HG03565 (cell line): ENCODE results near the gene ZNF280B.

ENCODE experiments used
- ATAC-seq: cut with Tn5 transposase; IDR thresholded peaks from one replicate; pipeline ENCODE4 v1.9.1; 2021; ENCODE audit warnings: mild to moderate bottlenecking, moderate library complexity; ENCODE audit not compliant: unreplicated experiment

Gene ZNF280B, protein sequence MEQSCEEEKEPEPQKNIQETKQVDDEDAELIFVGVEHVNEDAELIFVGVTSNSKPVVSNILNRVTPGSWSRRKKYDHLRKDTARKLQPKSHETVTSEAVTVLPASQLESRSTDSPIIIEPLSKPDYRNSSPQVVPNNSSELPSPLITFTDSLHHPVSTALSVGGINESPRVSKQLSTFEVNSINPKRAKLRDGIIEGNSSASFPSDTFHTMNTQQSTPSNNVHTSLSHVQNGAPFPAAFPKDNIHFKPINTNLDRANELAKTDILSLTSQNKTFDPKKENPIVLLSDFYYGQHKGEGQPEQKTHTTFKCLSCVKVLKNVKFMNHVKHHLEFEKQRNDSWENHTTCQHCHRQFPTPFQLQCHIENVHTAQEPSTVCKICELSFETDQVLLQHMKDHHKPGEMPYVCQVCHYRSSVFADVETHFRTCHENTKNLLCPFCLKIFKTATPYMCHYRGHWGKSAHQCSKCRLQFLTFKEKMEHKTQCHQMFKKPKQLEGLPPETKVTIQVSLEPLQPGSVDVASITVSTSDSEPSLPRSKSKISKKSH

DNA sequence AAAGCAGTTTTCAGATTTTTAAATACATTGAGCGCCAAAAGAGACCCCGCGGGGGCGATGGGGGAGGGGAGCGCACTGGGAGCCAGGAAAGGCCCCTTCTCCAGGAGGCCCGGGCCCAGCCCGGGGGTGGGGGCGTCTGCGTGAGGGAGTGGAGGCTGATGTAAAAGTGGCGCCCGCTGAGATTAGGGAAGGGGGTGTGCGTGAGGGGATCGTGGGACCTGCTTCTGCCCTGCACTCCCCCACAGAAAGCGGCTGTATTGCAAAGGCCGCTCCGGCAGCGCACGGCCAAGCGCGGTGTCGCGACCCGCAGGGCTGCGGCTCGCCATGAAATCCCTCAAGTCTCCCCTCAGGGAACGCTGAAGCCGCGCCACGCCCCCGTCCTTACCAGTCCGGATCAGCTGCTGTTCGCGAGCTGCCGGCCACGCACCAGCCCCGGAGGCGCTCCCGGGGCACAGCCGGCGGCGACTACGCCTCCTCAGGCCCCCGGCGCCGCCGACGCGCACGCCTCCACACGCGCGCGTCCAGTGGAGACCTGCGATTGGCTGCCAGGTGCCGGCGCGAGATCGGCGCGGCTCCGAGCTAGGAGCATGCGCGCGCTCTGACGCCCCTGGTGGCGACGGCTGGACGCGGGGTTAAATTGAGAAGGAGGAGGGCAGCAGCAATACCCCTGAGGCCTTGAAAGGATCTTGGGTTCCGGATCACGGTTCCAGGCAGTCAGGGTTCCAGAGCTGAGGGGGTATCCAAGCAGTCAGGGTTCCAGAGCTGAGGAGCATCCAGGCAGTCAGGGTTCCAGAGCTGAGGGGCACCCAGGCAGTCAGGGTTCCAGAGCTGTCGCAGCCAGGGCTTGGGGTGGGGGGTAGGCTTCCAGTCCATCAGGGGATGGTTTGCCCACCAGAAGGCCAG is at the start of gene ZNF280B:
Gene ZNF280B, minus strand, starts transcription at position 469 of the 903 bp plus-strand sequence. CDS start 19,344 bp downstream, outside the sequence.
- ATAC-seq: peak; percentile 75

DNA sequence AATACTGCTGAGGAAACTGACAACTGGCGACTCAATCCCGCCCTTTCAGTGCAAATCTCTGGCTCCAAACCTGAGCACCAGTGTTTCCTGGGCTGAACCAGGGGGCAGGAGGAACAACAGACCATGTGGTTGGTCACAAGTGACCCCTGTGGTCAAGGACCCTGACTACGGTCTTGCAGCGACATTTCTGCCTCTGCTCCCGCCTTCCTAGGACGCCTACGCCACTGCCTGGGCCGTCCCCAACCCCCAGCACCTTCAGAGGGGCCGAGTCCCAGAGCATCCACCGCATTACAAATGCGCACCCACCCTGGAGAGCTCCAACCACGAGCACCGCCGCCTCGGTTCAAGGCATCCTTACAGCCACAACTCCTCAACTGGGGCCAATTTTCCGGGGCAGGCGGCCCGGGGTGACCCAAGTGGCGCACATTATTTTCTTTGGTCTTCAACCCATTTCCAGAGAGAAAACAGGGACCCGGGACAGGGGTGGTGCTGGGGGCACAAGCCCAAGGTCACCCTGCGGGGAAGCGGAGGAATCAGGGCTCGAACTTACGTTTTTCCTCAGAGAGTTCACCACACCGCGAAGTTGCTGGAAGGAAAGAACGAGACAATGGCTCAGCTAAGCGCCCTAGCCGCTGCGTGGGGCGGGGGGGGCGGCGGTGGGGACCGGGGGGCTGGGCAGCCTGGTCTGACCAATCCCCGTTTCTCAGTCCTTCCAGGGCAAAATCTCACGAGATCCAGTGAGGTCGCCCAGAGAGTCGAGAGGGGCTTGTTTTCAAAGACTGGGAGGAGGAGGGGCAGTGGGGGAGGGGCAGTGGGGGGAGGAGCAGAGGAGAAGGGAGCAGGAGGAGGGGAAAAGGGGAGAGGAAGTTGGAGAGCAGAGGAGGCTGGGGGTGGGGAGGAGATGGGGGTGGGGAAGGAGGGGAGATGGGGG is 48.7 kb upstream of the ZNF280B start:
- no peak for ATAC-seq

DNA sequence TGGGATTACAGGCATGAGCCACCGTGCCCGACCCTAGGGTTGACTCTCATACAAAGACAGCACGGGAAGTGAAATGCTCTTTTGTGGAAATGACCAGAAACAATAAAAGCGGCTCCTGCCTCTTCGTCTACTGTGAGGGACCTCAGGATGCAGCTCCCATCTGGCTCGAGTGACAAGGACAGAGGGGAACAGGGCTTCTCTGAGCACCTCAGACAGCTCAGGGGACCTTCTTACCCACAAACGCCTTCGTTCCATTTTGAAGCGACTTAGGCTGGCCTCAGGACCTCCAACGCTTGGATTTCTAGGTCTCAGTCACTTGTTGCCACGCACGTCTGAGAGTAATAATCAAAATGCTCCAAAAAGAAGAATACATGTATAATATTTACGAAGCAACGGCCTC is 48.0 kb upstream of the ZNF280B start:
- no peak for ATAC-seq

DNA sequence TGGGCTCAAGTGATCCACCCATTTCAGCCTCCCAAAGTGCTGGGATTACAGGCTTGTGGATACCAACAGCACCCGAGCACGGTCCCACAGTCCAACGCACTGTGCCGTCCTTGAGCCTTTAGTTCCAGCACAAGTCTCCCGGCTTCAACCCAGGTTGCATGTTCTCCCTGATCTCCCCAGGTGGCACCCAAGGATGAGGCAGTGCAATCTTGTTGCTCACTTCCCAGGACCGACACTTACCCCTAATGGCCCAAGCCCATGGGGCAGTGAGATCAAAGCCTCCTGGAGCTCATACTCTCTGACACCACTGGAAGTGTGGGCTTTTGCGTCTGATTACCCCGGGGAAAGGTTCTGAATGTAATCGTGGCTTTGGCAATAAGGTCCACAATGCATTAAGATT is 47.1 kb upstream of the ZNF280B start:
- no peak for ATAC-seq

DNA sequence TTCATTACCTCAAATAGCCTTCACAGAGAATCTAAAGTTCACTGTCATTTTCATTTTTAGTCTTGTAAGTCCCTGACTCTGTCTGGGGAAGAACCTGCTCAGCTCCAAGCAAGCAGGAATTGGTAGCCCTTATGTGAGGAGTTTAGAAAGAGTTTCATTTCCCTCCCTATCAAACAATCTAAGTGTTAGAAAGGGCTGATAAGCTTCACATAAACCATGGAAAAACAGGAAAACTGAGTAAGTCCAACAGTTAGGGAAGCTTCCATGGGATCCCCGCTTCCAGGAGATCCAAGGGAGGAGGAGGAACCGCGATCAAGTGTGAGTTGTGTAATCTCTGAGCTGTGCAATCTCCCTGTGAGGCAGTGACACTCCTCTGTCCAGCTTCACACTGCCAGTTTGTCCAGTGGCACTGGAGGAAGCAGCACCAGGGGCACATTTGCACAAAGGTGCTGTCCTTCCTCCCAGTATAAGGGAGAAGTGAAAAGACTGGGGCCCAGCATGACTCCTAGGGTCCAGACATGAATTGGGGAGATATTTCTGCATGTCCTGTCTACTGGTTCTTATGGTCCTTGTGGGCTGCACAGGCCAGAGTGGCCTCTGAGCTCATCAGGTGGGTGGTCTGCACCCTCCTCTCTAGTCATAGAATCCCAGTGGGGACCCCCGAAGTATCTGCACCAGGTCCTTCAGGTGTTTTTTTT is 46.2 kb upstream of the ZNF280B start:
- ATAC-seq: no peak

DNA sequence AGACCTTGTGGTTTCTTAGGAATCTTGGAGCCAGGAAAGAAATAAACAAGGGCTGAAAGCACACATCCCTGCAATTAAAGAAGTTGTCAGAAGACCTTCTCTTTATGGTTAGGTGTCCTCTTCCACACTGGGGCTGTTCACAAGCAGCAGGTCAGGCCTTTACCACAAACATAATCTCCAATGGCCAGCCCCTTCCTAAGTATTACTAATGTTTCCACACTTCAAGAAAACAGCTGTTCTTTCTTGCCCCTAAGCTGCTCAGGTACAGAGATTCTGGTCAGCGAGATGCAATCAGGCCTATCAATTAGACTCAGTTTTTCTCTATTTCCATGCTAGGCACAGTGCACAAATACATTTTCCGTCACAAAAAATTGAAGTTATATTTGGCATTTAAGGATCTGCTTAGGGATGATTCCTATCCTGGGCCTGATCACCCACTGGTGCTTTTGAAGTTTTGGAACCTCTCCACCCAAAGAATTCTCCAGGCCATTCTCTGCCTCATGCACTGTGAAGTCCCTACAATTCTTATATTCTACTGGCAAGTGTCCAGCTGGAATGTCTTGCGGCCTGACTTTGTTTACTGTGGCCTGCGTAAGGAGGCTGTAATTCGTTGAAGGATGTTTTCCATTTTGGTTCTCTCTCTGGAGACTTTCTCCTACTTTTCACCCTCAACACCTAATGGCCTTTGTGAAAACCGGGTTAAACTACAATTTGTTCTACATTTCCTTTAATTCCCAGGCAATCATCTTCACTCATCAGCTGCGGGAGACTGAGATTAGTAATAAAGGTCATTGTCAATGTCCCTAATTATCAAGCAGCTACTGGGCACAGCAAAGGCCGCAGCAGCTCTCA is 45.4 kb upstream of the ZNF280B start:
- ATAC-seq: no peak

DNA sequence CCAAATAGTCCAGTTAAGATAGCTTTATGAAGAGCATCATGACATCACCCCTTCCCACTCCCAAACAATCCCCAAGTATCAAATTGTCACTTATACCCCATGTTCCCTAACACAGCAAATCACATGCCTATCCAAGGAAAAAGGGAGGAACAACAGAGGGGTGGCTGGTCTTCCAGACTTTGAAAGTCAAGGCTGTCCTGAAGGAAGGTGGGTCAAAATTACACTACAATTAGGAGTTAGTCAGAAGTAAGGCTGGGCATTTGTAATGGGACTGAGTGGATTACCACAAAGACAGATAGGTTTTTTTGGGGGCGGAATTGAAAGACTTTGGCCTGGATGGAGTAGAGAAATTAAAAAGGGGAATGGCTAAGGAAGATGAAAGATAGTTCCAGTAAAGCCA is 44.6 kb upstream of the ZNF280B start:
- no peak for ATAC-seq

DNA sequence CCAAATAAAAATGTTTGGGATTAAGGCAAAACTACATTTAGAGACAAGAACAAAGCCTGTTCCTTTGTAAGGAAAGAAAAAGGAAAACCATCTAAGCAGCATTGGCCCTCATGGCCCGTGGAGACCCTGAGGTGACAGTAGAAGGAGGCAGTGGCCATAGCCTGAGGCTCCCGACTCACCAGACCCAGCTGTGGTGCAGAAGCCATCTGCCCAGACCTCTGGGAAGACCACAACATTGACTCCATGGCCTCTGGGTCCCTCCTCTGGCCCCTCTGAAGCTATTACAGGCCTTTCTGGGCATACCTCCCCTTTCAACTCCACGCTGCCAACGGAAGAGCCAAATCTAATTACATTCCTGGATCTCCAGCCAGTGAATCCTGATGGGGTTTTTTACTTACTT is 44.1 kb upstream of the ZNF280B start:
- ATAC-seq: no peak

DNA sequence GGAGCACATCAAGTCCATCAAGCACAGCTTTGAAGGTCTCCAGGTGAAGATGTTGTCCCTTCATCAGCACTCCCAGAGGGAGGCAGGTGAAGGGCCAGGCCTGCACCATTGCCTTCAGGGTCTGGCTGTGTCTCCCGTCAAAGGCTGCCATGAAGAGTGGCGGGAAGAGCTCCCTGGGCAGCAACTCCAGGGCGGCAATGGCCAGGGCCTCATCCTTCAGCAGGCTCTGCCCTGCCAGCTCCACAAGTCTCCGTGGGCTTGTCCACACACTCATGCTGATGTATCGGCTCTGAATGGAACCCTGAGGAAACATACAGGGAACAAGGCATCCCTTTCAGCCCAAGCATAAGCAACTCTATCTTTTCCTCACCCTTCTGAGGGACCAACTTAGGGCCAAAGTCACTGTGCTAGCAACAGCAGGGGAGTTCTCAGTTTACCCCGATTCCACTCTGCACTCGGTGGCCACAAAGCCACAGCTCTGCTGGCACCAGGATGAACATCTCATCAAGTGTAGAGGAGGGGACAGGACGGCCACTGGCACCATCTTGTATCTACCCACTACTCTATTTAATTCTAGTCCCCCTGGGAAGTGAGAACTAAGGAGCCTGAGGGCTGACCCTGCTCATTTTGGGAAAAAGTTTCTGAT is 42.4 kb upstream of the ZNF280B start:
- ATAC-seq: no peak

DNA sequence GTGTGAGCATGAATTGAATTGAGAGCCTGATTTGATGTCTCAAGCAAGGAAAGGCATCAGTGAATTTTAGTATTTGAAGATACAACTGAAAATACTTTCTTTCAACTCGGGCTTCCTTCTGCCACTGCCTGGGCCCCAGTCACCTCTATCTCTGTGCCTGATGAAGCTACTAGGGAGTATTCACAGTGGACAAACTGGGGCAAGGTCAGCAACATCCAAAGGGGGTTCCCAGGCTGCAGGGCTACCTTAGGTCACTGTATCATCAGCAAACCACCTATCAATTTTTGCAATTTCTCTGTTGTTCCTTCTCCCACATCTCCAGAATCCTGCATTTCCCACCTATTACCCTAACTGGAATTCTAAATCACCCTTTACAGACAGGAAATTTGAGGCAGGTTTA is 40.4 kb upstream of the ZNF280B start:
- no peak for ATAC-seq

DNA sequence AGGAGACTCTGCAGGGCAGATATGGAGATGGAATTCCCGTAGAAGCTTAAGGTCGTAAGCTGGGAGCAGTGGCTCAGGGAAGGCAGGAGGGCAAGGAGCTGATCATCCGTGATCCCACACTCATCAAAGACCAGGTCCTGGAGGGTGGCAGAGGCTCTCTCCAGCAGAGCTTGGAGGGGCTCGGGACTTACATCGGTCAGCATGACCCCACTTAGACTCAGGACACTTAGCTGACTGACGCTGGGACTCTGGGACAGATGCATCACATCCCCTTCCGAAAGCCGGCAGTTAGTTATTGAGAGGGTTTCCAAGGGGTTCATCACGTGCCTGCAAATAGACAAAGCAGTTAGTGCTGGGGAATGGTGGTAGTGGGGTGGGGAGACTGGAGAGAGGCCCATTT is 39.8 kb upstream of the ZNF280B start:
- ATAC-seq: no peak

DNA sequence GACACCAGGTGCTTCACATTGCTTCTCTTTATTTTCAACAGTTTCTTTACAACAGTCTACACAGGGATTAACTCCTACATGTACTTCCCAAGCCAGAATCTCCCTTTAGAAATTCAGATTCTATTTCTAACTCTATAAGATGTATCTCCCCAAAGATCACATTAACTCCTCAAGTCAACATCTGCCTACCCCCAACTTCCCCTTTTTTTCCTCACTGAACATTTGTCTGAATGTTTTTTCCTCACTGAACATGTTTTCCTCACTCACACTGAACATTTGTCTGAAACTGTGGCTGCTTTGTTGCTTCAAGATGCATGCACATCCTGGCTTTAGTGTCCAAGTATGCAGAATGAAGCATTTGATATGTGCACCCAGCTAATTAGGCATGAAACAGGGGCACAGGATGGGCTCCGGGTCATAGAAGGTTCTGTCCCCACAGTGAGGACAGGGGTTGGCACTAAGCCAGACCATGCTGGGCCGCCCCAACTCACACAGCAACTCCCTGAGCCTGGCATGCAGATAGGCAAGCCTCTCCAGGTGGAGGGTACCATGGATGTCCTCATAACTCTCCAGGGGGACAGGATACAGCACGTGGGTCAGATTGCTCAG is 39.3 kb upstream of the ZNF280B start:
- no peak for ATAC-seq

DNA sequence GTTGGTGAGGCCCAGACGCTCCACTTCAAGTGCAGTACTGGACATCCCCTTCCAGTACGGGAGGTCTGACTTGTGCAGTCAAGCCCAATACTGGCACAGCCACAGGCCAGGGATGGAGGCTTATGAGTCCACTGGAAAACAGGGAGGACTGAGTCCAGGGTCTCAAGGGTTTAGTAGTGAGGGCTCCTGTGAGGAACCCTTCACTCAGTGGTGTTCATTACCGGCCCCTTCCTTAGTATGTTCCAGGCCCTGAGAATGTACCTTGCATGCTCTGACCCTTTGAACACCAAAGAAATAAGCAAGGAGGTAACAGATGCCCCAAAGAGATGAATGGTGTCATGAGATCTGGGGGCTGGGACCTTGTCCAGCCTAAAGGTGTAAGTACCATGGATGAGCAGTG is 38.7 kb upstream of the ZNF280B start:
- no peak for ATAC-seq

DNA sequence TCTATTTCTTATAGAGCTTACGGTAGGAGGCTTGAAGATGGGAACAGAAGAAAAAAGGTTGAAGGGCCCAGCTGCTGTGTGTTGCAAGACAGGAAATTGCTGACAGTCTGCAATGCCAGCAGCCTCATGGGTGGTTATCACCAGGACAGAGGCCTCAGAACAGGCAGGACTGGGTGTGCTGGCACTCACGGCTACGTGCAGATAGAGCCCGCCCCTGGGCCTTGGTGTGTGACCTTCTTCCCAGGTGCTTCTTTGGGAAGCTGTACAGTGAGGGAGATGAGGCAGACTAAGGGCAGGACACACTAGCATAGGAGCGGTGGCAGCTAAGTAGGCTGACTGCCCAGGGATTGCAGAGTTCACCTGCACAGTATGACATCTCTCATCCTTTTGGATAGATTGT is 37.9 kb upstream of the ZNF280B start:
- ATAC-seq: no peak

DNA sequence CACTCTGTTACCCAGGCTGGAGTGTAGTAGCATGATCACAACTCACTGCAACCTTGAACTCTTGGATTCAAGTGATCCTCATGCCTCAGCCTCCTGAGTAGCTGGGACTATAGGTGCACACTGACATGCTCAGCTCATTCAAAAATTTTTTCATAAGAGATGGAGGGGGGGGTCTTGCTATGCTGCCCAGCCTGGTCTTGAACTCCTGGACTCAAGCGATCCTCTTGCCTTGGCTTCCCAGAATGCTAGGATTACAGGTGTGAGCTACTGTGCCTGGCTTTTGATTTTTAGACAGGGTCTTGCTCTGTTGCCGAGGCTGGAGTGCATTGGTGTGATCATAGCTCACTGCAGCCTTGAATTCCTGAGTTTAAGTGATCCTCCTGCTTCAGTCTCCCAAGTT is 36.5 kb upstream of the ZNF280B start:
- ATAC-seq: no peak

DNA sequence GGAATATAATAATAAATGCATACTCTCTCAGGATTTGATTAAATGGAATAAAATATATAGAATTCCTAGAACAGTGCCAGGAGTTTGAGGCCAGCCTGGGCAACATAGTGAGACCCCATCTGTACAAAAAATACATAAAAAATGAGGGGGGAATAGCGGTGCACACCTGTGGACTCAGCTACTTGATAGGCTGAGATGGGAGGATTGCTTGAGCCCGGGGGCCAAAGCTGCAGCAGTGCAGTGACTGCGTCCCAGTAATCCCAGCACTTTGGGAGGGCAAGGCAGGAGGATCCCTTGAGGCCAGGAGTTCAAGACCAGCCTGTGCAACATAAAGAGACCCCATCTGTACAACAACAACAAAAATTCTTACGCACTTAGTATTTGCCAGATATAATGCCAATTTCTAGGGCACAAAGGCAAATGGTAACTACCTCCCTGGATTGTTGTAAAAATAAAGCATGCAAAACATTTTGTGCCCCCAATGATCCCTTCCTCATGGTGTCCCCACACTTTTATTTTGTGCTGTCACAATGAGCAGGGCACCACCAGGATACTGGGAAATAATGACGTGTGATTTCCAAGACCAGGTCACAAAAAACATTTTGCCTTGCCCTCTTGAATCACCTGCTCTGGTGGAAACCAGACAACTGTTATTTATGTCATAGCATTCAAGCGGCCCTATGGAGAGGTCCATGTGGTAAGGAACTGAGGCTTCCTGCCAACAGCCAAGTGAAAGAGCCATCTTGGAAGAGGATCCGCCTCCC is 29.9 kb upstream of the ZNF280B start:
- ATAC-seq: no peak

DNA sequence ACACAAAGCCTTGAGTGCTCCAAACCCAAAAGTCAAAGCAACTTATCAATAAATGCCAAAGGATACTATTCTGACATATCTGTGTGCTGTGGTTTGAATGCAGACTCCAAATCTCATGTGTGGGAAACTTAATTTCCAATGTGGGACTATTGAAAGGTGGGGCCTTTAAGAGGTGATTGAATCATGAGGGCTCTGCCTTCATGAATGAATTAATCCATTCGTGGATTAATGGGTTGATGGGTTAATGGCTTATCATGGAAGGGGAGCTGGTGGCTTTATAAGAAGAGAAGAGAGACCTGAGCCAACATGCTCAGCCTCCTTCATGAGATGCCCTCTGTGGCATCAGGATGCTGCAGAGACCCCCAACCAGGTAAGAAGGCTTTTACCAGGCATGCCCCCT is 28.4 kb upstream of the ZNF280B start:
- ATAC-seq: no peak
